Stimulated activated CD8-positive, alpha-beta memory T cell treated with anti-CD3 and anti-CD28 coated beads, Interleukin-15, amount 100 ng/mL, for 24 hours (primary cell): ENCODE results near the gene NCKAP5L.
"Not testable (repeated sequence)": the region's sequence is repeated elsewhere in the genome, so short reads cannot be mapped to it uniquely, and the experiment has no call there.

Experiments
- DNase-seq: peaks from one replicate; pipeline ENCODE4 v3.0.0-alpha.2; 2020; ENCODE audit warnings: low read depth

NCKAP5L gene

DNA sequence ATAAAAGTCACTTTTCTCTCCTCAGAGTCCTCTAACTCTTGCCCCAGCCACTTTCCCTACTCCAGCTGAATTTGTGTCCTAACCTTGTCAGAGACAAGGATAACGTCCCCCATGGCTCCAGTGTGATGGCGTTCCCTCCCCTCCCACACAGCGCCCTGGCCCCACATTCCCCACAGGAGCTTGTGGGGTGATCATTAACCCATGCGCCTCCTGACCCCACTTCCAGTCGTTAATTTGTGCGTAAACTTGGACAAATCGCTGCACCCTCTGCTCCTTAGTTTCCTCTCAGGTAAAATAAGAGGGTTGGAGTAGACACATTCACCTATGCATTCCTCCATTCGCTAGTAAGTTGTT is 37.5 kb upstream of the NCKAP5L start:
- no peak for DNase-seq

DNA sequence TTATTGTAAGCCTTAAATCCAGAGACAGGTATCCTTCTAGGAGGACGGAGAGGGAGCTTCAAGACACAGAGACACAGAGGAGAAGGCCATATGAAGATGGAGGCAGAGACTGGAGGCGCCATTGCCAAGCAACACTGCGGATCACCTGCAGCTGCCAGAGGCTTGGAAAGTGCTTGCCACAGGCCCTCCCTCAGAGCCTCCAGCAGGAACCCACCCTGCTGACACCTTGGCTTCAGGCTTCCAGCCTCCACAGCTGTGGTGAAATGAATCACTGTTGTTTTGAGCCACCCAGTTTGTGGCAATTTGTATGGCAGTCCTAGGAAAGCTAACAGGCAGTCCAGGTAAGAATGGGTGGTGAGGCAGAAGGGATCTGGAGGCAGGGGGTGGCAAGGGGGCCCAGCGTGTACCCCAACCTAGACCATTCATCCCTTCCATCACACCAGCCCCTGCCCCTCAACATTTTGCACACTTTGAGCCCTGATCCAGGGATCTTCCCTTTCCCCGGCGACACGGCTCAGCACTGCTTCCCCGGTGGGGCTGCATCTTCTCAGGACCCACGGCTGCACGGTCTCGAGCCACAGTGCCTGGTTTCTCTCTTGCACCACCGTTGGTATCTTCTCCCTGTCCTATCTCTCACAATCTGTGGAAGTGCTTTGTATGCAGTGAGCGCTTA is 37.0 kb upstream of the NCKAP5L start:
- DNase-seq = no peak

DNA sequence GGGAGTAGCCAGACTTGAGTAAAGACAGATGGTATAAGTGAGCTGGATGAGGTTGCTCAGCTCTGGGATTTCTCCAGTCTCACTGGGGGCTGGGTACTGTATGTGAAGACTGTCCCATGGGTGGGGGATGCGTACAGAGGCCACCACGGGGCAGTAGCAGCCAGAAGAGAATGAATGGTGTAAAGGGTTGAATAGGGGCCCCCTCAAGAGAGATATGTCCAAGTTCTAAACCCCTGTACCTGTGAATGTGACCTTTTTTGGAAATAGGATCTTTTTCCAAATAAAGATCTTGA is 36.5 kb upstream of the NCKAP5L start:
- DNase-seq = no peak

DNA sequence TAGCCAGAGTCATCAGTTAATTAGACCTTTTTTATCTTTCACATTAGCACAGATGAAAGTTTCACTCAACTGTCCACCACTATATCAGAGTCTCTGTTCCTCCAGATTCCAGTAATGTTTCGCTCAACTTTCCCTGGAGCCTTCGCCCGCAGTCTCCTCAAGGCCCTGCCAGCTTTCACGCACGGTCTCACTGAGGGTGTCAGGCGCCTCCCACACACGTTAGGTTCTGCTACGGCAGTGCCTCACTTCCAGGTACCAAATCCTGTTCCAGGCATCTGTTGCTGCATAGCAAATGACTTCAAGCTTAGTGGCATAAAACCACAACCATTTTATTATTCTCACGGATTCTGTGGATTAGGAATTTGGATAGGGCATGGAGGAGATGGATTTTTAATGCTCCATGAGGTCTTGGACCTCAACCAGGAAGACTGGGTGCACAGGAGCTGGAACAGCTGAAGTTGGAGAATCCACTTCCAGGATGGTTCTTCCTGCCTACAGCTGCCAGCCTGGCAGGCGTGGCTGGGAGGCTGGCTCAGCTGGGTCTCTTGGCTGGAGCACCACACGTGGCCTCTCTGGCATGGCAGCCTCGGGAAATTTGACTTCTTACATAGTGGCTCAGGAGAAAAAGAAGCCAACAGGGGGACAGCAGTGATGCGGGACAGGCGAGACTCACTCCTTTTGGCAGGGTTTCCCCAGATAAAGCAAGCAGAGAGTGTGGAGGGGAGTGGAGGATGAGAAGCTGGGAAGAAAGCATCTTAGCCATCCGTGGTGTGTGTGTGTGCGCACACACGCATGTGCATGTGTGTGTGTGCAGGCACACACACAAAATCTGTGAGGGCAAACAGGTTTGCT is 36.0 kb upstream of the NCKAP5L start:
- DNase-seq = no peak

DNA sequence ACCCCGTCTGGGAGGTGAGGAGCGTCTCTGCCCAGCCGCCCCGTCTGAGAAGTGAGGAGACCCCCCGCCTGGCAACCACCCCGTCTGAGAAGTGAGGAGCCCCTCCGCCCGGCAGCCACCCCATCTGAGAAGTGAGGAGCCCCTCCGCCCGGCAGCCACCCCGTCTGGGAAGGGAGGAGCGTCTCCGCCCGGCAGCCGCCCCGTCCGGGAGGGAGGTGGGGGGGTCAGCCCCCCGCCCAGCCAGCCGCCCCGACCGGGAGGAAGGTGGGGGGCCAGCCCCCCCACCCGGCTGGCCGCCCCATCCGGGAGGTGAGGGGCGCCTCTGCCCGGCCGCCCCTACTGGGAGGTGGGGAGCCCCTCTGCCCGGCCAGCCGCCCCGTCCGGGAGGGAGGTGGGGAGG is 32.7 kb upstream of the NCKAP5L start:
- DNase-seq = not testable (repeated sequence)

DNA sequence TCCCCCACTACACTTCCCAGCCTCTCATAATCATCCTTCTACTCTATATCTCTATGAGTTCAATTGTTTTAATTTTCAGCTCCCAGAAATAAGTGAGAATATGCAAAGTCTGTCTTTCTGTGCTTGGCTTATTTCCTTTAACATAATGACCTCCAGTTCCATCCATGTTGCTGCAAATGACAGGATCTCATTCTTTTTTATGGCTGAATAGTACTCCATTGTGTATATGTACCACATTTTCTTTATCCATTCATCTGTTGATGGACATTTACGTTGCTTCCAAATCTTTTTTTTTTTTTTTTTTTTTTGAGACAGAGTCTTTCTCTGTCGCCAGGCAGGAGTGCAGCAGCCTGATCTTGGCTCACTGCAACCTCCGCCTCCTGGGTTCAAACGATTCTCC is 27.7 kb upstream of the NCKAP5L start:
- not testable (repeated sequence) for DNase-seq

DNA sequence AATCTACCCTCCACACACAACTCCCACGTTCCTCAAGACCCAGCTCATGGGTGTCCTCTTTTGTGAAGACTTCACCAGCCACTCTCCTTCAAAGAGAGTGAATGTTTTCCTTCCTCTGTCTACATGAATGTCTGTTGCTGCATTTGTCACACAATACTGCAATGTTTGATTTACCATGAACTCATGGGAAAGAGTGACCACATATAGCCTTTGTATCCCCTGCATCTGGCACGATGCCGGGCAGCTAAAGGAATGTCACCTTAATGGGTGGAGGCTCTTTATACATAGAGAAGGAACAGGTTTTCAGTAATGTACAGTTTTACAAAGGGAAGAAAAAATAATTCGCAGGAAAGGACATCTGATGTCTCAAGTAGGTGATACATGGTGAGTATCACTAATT is 26.8 kb upstream of the NCKAP5L start:
- DNase-seq = no peak

DNA sequence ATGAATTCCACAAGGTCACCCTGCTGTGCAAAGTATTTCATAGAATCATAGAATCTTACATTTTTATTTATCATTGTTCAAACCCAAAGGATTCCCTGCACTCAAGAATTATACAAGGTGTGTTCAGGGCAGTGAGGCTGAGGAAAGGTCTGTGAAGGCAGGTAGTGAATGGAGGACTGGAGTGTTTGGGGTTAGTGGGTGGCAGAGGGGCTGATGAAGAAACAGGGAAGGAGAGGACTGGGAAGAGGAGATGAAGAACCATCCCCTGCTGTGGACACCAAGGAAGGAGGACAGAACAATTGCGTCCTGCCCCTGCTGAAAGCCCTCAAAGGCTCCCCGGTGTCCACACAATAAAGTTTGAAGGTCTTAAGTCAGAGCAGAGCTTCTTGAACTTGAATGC is 25.5 kb upstream of the NCKAP5L start:
- DNase-seq = no peak

DNA sequence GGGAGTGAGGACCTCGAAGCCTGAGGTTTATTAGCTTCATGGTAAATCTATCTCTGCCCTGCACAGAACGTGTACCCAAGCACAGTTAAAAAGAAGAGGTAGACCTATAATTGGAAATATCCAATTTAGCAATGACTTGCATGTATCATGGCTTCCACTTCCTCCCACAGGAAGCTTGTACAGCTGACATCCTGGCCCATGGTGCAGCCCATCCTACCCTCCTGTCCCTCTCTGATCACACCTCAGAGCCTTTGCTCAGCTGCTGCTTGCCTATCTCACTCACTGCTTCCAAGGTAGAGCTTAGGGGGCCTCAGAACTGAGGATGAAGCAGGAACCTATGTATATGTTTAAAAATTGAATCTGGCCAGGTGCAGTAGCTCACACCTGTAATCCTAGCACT is 18.9 kb upstream of the NCKAP5L start:
- DNase-seq = no peak

DNA sequence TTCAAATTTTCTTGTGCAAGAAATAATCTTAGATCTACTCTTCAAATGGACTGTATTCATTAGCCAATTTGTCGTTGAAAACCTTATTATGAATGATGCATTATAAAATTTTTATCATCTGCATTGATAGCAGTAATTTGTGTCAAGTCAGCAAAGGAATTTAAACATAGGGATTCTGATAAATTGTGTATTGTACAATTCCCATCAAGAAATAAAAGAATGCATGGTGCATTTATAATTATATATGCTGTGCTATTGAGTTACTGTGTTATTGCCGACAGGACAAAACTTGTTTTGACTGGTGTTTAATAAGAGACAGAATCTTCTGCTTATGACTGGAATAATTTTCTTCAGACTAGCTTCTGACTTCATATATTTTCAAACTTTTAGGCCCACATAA is 17.8 kb upstream of the NCKAP5L start:
- no peak for DNase-seq

DNA sequence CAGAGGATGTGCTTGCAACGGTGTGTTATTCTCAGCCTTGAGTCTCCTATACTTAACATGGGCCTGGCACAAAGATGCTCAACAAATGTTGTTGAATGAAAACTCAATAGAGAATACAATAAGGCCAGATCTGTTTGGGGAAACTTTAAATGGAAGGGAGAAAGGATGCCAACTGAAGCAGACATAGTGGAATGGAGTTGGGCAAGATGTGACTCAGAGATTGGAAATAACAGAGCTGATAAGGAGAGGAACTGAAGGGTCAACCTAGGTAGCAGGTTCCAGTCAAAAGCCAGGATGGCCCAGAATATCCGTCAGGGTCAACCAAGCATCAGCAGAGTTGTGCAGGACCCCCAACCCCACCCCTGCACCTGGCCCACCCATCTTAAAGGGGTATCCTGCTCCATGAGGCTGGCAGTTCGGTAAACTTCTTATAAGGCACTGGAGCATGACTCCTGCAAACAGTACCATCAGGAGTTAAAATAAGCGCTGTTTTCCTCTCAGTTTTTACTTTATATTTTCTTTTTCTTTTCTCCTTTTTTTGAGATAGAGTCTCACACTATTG is 15.7 kb upstream of the NCKAP5L start:
- no peak for DNase-seq

DNA sequence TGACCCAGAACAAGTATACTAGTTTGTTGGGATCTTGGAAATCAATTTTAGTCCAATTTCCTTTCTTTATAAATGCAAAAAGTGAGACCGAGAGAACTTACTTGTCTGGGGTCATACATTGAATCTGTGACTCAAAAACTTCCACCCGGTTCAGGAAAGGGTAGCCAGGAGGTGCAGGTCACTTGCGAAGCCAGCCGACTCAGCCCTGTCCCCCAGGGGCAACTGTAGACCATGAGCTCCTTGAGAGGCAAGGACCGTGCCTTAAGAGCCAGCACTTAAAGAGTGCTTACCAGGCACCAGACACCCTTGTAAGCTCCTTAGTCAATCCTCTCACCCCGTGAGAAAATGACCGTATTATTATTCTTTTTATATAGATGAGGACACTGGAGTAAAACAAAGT is 15.2 kb upstream of the NCKAP5L start:
- no peak for DNase-seq

DNA sequence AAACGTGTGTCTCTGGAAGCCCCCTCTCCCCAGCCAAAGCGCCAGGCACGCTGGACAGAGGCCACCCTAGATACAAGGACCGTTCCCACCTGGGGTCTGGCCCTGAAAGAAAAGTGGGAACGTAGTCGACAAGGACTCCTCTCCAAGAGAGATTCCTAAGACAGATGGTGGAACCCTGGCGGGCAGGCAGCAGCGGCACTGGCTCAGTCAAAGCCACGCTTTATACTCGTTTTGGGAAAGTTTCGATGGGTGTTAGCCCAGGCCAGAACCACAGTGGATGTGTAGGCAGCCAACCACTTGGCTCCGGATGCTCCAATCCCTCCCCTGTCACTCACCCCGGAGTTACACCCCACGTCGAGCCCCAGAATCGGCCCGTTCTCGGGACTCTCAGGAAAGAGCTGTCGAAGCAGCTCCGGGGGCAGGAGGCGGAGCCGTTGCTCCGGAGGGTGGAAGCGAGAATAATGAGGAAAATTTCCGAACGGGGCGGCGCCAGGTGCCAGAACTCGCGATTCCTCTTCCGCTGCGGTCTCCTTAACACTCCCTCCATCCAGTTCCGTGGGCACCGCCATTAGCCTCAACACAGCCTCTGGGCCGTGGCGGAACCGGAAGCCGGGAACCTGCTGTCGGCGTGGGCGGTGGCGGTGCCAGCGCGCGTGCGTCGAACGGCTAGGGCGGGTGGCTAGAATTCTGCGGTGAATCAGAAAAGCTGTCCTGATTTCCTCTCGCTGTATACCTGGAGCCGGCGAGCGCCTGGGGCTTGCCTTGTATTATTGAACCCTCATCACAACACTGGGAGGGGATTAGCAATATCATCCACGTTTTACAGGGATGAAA is 14.5 kb upstream of the NCKAP5L start, which contains the start of gene BCDIN3D:
TSS of gene BCDIN3D (minus strand) at position 588 of the 834 bp plus-strand sequence. CDS start at position 569, 19 bp downstream.
- peak; percentile 89 for DNase-seq

DNA sequence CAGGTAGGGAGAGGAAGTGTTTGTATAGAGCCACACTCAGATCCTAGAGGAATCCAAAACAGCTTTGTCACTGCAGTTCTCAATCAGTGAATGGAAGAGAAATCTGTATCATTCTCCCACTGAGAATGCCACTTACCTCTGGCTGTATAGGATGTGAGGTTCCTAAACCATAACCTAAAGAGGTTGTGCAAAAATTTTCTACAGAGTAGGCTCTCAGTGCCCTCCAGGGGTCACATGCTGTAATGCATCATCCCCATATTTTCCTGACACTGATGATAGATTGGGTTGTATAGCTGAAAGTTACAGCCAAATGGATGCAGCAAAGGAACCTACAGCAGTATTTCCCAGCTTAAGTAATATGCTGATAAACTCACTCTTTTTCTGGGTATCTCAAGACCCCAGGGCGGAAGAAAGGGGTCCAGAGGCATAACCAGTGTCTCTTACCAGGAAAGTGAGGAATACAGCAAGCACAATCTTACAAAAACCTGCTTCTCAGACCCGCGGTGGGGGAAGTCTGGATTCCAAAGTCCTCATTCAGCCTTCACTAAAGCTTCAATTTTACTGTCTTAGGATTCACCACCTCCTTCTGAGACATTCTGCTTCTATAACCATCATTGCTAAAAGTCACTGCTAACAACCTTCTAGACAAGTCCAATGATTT is 10.9 kb upstream of the NCKAP5L start:
- no peak for DNase-seq

DNA sequence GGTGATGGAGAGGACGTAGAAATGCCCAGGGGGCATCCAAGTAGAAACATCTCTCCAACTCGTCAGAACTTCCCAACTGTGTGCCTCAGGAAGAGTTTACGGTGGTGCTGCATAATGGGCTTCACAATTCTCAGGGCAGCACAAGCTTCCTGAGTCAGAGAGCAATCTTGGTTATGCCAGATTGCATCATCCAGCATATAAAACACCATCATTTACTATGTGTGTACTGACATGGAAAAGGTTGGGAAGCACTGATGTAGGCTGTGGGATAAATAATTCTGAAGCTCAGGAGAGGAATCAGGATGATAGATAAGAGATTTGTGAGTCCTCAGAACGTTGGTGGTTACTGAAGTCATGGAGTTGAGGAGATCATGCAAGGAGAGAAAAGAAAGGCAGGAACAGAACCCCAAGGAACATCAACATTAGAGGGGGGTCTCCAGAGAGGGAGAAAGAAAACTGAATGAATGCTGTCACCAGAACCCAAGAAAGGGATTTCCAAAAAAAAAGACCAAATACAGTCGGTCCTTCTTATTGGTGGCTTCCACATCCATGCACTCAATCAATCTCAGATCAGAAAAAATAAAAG is 4.7 kb upstream of the NCKAP5L start:
- no peak for DNase-seq

DNA sequence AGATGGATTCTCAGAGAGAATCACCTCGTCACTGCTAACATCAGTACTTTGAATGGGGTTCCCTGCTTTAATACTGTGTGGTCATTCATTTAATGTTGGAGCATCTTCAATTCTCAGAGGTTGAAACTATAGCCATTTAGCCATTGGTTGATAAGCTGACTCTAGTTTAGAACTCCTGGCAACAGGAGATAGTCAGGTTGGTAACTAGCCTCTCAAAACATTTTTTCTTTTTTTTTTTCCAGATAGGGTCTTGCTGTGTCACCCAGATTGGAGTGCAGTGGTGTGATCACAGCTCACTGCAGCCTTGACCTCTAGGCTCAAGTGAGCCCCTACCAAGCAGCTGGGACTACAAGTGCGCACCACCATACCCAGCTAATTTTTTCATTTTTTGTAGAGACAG is 3.5 kb upstream of the NCKAP5L start:
- no peak for DNase-seq

DNA sequence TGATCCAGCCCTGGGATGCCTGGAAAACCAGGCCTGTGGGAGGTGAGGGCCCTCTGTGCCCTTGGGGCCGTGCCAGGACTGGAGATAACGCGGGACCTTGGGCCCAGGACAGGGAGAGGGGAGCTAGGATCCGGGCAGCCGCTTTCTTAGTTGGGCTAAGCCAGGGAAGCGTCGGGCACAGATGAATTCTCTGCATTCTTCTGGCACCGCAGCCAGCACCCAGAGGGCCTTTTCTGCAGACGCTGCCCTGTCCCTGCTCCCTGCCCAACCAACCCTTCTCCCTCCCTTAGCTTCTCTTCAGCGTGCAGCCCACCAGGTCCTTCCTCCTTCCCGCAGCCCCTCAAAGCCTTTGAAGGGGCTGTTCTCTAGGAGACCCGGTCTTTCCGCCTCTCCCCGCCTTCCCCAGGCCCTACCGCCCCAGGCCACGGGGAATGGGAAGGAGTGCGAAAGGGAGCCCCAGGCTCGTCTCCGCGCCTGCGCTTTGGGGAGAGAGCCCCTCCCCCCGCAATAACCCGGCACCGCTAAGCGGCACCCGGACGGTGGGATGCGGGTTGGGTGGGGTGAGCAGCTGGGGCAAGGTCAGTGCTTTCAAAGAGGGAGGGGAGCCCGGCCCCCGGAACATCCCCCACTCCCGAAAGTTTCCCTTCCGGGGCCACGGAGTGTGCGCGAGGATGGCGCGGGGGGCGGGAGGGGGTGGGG is 663 bp downstream of the NCKAP5L start:
- DNase-seq = no peak

DNA sequence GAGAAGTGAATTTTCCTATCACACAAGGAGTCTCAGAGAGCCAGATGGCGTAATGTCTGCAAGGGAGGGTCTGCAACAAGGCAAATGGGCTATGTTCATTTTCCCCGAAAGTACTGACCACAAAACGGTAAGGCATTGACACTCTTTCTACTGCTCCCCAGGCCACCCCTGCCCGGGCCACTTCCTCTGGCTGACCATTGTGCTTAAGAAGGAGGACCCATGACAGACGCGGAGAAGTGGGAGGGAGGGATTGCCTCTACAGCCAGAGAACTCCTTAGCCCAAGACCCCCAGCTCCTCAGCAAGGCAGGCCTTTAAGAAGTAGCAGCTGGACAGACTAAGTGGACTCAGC is 1.2 kb downstream of the NCKAP5L start:
- no peak for DNase-seq

DNA sequence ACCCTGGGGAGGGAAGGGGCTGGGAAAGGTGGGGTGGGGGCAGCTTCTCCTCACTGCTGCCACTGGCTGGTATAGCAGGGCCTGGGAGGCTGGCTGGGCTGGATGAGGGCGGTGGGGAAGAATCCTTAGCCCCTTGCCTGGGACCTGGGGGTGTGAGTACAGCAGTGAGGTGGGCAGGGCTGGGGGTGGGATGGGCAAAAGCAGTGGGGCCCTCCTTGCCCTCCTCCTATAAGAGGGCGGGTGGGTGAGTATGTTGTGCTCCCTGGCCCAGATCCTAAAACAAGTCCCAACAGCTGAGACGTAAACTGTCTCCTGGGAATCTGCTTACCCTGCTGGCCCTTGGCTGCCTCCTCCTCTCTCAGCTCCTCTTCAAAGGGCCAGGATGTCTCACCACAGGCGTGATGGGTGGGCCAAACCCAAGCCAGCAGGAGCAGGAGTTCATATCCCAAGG is 2.2 kb downstream of the NCKAP5L start:
- DNase-seq = no peak

DNA sequence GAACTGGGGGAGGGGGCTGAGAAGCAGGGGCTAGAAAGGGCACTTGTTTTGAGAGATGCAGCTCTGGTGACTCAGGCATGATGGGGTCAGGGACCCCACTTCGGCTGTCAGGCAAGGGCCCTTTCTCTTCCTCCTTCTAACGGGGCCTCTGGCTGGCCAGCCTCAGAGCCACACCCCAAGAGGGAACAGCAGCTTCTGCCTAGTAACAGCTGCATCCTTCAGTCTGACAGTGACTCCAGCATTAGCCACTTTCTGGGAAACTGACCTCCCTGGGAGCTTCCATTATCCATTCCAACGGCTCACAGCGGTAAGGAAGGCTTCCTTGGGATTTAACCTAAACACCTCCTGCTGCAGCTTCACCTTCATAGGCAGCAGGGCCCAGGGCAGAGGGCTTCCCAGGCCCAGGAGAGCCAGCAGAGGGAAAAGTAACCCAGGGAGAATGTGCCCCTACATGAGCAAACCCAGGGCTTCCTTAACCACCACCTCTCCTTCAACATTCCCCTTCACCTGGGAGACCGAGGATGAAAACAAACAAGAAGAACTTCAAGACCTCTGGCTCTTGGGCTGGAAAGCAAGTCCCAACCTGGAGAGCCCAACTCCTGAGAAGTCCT is 2.7 kb downstream of the NCKAP5L start:
- DNase-seq = no peak

DNA sequence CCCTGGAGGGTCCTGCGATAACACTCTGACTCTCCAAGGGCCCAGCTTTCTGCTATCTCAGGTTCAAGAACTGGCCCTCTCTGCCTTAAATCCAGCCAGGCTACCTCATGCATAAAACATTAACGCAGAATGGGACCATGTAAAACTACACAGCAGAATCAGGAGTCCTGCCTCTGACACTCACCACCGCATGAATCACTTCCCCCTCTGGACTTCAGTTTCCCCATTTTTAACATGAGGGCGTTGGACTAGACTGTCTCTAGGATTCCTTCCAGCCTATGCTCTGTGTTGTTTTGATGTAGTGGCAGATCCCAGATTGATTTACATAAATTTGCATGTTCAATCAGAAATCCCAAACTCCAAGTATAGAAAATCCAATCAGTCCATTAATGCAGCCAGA is 3.3 kb downstream of the NCKAP5L start:
- no peak for DNase-seq
